RWPE1 (cell line): ENCODE results near the gene UBE4A.

Experiments used
- CTCF ChIA-PET: fragments of 350-600 bp; sonication (Branson Sonifier 250); formaldehyde crosslinking; extraction: SDS; loops from one replicate; lab custom pipeline; 2021; lab: Yijun Ruan, JAX
- POLR2A ChIA-PET: fragments of 400-600 bp; formaldehyde crosslinking; extraction: SDS; loops from one replicate; lab custom pipeline; 2020; ENCODE audit warnings: antibody characterized with exemption; ENCODE audit not compliant: low non-redundant PET; lab: Yijun Ruan, JAX
- DNase-seq: peaks from one replicate; pipeline ENCODE4 v3.0.0; 2012; ENCODE audit warnings: low spot score
- H3K27ac ChIP-seq: fragments of 450-650 bp; 2 replicates; pipeline ENCODE4 v1.5.1; 2017
- TF ChIP-seq, protein P1 (sequence below): fragments of 450-650 bp; conservative IDR thresholded peaks from 2 replicates; pipeline ENCODE4 v1.5.1; 2017; ENCODE audit warnings: low read depth, mild to moderate bottlenecking

Gene UBE4A

GRCh38 chr11:118321386-118322082, 37.9 kb upstream of the UBE4A start:
- POLR2A ChIA-PET, result no interaction called here
- no peak overlapping the region for H3K27ac ChIP-seq
- TF ChIP-seq, protein P1, sequence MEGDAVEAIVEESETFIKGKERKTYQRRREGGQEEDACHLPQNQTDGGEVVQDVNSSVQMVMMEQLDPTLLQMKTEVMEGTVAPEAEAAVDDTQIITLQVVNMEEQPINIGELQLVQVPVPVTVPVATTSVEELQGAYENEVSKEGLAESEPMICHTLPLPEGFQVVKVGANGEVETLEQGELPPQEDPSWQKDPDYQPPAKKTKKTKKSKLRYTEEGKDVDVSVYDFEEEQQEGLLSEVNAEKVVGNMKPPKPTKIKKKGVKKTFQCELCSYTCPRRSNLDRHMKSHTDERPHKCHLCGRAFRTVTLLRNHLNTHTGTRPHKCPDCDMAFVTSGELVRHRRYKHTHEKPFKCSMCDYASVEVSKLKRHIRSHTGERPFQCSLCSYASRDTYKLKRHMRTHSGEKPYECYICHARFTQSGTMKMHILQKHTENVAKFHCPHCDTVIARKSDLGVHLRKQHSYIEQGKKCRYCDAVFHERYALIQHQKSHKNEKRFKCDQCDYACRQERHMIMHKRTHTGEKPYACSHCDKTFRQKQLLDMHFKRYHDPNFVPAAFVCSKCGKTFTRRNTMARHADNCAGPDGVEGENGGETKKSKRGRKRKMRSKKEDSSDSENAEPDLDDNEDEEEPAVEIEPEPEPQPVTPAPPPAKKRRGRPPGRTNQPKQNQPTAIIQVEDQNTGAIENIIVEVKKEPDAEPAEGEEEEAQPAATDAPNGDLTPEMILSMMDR, result no peak
- CTCF ChIA-PET, result no interaction called here
- no peak for DNase-seq

DNA sequence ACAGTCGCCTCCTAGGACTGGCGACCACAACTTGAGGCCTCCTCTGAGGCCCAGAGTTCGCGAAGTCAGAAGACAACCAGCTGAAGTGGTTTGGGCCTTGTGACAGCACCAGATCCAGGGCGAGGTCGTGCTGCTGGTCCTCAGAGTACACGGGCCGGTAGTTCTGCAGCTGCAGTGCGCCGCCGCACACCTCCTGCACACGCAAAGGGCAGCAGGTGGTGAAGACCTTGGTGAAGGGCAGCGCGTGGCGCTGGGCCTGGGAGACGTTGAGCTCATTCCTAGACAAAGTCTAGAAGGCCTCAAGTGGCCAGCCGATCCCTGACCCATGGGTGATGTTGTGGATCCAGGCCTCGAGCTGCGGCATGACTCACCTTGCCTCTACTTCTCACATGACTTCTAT, 36.7 kb upstream of the UBE4A start:
- POLR2A ChIA-PET, result no interaction called here
- no peak for DNase-seq
- no peak overlapping the region for H3K27ac ChIP-seq
- TF ChIP-seq, protein P1, result no peak
- CTCF ChIA-PET, result interaction anchor here (0.6 kb wide), 1 partner anchor 31 kb away, joined by 3 read pairs; no protein-coding TSS in a partner anchor

DNA sequence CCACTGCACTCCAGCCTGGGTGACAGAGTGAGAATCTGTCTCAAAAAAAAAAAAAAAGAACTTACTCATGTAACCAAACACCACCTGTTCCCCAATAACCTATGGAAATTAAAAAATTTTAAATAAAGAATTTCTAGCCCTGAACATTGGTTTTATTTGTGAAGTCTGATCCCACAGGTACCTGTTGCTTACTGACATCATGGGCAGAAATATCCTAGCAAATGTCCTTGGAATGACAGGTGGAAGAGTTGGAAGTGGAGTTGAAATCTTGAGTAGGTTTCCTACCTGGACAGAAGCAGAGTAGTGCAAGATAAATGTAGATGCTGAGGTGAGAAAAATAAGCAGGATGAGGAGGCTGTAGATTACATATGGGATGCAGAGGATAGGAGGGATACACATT, 34.1 kb upstream of the UBE4A start:
- CTCF ChIA-PET, result interaction anchor here (0.6 to 0.7 kb wide), 2 partner anchors 14 to 35 kb away, joined by 3 read pairs; no protein-coding TSS in a partner anchor
- no peak for DNase-seq

DNA sequence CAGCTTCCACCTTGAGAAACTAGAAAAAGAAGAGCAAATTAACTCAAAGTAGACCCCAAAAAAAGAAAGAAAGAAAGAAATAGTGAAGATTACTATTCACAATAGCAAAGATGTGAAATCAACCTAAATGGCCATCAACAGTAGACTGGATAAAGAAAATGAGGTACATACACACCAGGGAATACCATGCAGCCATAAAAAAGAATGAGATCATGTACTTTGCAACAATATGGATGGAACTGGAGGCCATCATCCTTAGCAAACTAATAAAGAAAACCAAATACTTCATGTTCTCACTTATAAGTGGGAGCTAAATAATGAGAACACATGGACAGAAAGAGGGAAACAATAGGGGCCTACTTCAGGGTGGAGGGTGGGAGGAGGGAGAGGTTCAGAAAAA, 30.7 kb upstream of the UBE4A start:
- no peak for DNase-seq
- CTCF ChIA-PET, result interaction anchor here (0.6 to 0.7 kb wide), 2 partner anchors 138 to 197 kb away, joined by 4 to 5 read pairs; no protein-coding TSS in a partner anchor

More for the DNA sequence above, 34.1 kb upstream of the UBE4A start:
- no peak overlapping the region for H3K27ac ChIP-seq
- TF ChIP-seq, protein P1, result no peak
- POLR2A ChIA-PET, result no interaction called here

DNA sequence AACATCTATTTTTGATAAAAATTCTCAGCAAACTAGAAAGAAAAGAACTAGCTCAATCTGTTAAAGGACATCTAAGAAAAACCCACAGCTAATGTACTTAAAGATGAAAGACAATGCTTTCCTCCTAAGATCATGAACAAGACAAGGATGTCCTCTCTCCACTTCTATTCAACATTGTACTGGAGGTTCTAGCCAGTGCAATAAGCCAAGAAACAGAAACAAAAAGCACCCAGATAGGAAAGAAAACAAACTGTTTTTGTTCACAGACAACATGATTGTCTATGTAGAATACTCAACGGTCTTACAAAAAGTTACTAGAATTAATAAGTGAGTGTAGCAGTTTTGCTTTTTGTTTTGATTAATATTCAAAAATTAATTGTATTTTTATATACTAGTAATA, 24.7 kb upstream of the UBE4A start:
- ChIA-PET POLR2A (no interaction called here), CTCF (no interaction called here)
- TF ChIP-seq, protein P1, result no peak
- H3K27ac ChIP-seq, result no peak overlapping the region
- no peak for DNase-seq

More for the DNA sequence above, 30.7 kb upstream of the UBE4A start:
- H3K27ac ChIP-seq, result no peak overlapping the region
- TF ChIP-seq, protein P1, result no peak
- POLR2A ChIA-PET, result no interaction called here

GRCh38 chr11:118338637-118339061, 20.8 kb upstream of the UBE4A start:
- ChIA-PET POLR2A (no interaction called here), CTCF (interaction anchor here (0.7 to 1.2 kb wide), 3 partner anchors 9 to 41 kb away, joined by 3 to 6 read pairs (median 3); no protein-coding TSS in a partner anchor)
- no peak overlapping the region for H3K27ac ChIP-seq
- DNase-seq, result no peak
- TF ChIP-seq, protein P1, result no peak
